Natural killer cell (primary cell): ENCODE results near the gene POC1B. TPM values are rescaled to one million over a fixed set of nuclear protein-coding genes. Genes with fewer than 3 reads are reported as not detected.

Source experiments
- ATAC-seq, 3 donors: fragments of 150-1000 bp in 2 of 3; fragments of 200-7000 bp in 1 of 3; cut with Tn5 transposase; 1 replicate in 1 of 3; 2 replicates in 2 of 3; pipeline ENCODE4 v1.10.0; 2021; ENCODE audit warnings: mild to moderate bottlenecking in 2 of 3, moderate library complexity in 2 of 3
- DNase-seq, 2 donors: peaks; one replicate each; pipeline versions ENCODE4 v3.0.0 to v3.0.0-alpha.2; 2013 to 2021; ENCODE audit warnings: mixed read lengths in 1 of 2
- H3K27ac ChIP-seq: one replicate; pipeline ENCODE4 v1.5.1; 2013; ENCODE audit warnings: mild to moderate bottlenecking, low read length
- H3K27me3 ChIP-seq: one replicate; pipeline ENCODE4 v1.6.1; 2013; ENCODE audit warnings: low read length; ENCODE audit not compliant: control insufficient read depth, insufficient read depth
- H3K36me3 ChIP-seq: one replicate; pipeline ENCODE4 v1.6.1; 2013; ENCODE audit warnings: low read length; ENCODE audit not compliant: control insufficient read depth, insufficient read depth
- H3K4me1 ChIP-seq: one replicate; pipeline ENCODE4 v1.6.1; 2013; ENCODE audit warnings: low read length; ENCODE audit not compliant: control insufficient read depth, insufficient read depth
- H3K4me3 ChIP-seq: one replicate; pipeline ENCODE4 v1.5.1; 2013; ENCODE audit warnings: low read length
- H3K9me3 ChIP-seq: one replicate; pipeline ENCODE4 v1.6.1; 2013; ENCODE audit warnings: low read length; ENCODE audit not compliant: control insufficient read depth, insufficient read depth
- H3K27ac Mint-ChIP-seq, 2 donors: one replicate each; pipeline ENCODE4 v1.8.0; 2022; ENCODE audit warnings: mild to moderate bottlenecking in 2 of 2, mixed read lengths in 2 of 2, moderate library complexity in 1 of 2
- H3K27me3 Mint-ChIP-seq, 2 donors: one replicate each; pipeline ENCODE4 v1.8.0; 2022; ENCODE audit warnings: low read depth in 2 of 2, mixed read lengths in 2 of 2
- H3K36me3 Mint-ChIP-seq: one replicate; pipeline ENCODE4 v1.8.0; 2022; ENCODE audit warnings: mixed read lengths
- H3K4me1 Mint-ChIP-seq, 2 donors: one replicate each; pipeline ENCODE4 v1.8.0; 2022; ENCODE audit warnings: mixed read lengths in 2 of 2
- H3K4me3 Mint-ChIP-seq: one replicate; pipeline ENCODE4 v1.8.0; 2022; ENCODE audit warnings: mild to moderate bottlenecking, moderate library complexity, mixed read lengths
- H3K9me3 Mint-ChIP-seq, 2 donors: one replicate each; pipeline ENCODE4 v1.8.0; 2022; ENCODE audit warnings: mixed read lengths in 2 of 2
- WGBS: methylation state at CpG from one replicate; pipeline ENCODE4 v1.1.7; 2013; ENCODE audit warnings: missing lambda C conversion rate; ENCODE audit not compliant: insufficient coverage; 5-methylcytosine and 5-hydroxymethylcytosine counted together
- intact Hi-C: fragments of 100-400 bp; cut with micrococcal nuclease; formaldehyde crosslinking; loops from one replicate; pipeline ENCODE4 v1.14.2; 2022
- total RNA-seq, 4 donors: library from RNA; stranded (reverse); fragments of 120-200 nt in 1 of 4; gene quantifications; one replicate each; pipeline versions ENCODE4 v1.2.3 to v1.2.4, GENCODE V29; 2013 to 2022
- TF ChIP-seq, protein P1 (sequence below): fragments of 200-600 bp; IDR thresholded peaks from one replicate; pipeline ENCODE4 v1.8.0; 2022; ENCODE audit warnings: antibody characterized with exemption

Gene POC1B
- total RNA-seq, 3 donors from 2014 or later (not counting 1 experiment from before 2014, with no cell fraction given): 29.8 to 40.9 (median 38.0) TPM

DNA sequence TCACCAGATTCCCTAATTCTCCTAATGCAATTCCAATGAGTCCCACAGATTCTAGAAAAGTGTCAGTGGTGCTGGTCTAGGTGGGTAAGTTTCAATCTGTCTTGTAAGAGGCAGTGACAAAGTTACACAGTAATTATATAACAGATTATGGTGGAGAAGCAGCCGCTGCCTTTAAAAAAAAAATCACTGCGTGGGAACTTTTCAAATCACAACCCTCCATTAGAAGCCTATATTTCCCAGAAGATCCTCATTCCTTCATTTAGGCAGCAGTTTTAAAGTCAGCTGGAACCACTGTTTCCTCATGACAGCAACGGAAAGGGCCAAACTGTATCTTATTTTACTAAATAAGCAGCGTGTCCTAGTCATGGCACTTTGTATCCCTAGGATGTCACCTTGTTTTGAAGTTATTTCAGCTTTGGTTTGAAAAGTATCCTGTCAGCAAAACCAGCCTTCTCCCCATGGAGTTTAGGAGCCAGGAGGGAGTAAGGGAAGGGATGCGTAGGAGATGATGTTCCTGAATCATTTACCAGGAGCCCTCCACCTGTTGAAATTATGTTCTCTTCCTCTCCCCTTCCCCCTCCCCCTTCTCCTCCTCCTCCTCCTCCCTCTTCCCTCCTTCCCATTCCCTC is 145.9 kb downstream of the POC1B start:
- Histone ChIP-seq H3K4me1 (peaks cover 17% of the 10 kb centered on the region), H3K4me3 (no peak overlapping the region), H3K27me3 (no peaks in the 10 kb centered on the region), H3K9me3 (no peaks in the 10 kb centered on the region), H3K27ac (no peak overlapping the region), H3K36me3 (no peaks in the 10 kb centered on the region)
- Mint-ChIP-seq H3K27me3 (no peaks in the 10 kb centered on the region), H3K27ac (no peak overlapping the region), H3K9me3 (no peaks in the 10 kb centered on the region), H3K4me1 (peaks cover 22 to 25% of the 10 kb centered on the region in 2 donors), H3K4me3 (no peak overlapping the region), H3K36me3 (no peaks in the 10 kb centered on the region)
- WGBS: 94% methylated on average over 4 of the region's 5 CpGs
- DNase-seq: no peak
- intact Hi-C loops: no loop called here
- TF ChIP-seq, protein P1, sequence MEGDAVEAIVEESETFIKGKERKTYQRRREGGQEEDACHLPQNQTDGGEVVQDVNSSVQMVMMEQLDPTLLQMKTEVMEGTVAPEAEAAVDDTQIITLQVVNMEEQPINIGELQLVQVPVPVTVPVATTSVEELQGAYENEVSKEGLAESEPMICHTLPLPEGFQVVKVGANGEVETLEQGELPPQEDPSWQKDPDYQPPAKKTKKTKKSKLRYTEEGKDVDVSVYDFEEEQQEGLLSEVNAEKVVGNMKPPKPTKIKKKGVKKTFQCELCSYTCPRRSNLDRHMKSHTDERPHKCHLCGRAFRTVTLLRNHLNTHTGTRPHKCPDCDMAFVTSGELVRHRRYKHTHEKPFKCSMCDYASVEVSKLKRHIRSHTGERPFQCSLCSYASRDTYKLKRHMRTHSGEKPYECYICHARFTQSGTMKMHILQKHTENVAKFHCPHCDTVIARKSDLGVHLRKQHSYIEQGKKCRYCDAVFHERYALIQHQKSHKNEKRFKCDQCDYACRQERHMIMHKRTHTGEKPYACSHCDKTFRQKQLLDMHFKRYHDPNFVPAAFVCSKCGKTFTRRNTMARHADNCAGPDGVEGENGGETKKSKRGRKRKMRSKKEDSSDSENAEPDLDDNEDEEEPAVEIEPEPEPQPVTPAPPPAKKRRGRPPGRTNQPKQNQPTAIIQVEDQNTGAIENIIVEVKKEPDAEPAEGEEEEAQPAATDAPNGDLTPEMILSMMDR: no peak
- no peak for ATAC-seq

DNA sequence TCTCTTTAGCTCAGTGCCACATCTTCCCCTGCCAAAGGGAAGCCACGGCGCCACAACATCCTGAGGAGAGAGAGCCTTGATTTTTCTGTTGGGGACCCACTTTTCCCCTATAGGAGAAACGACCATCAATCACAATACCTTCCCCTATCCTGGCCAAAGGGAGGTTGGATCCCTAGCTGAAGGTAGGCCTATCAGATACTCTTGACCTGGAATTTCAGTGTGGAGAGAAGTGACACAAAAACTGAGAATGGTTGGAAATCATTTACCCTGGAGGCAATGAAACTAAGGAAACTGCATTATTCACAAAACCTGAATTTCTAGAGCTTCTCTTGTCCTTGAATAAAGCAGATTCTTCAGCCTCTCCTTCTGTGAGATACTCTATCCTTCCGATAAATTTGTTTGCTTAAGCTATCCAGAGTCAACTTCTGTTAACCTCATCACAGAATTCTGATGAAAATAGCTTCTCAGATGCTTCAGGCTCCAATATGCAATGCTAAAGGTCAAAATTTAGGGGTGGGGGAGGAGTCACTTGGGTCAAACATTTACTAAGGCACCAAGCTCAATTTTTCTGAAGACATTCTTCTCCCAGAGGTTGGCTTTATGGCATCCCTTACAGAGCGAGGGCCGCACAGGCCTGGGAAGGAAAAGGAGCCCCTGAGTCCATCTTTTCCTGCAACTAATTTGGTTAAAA is 146.6 kb downstream of the POC1B start:
- no peak overlapping the region for H3K27ac Mint-ChIP-seq
- H3K27me3 Mint-ChIP-seq: no peaks in the 10 kb centered on the region
- H3K4me3 ChIP-seq: no peak overlapping the region
- H3K27ac ChIP-seq: no peak overlapping the region
- no peaks in the 10 kb centered on the region for H3K27me3 ChIP-seq
- WGBS: 85% methylated on average over 5 of the region's 6 CpGs
- no peaks in the 10 kb centered on the region for H3K9me3 ChIP-seq
- intact Hi-C loops: no loop called here
- TF ChIP-seq, protein P1: no peak
- no peak overlapping the region for H3K4me3 Mint-ChIP-seq
- H3K4me1 ChIP-seq: peaks cover 17% of the 10 kb centered on the region
- no peaks in the 10 kb centered on the region for H3K9me3 Mint-ChIP-seq
- no peaks in the 10 kb centered on the region for H3K36me3 ChIP-seq
- no peak for ATAC-seq
- DNase-seq: no peak
- peaks cover 17 to 20% of the 10 kb centered on the region in 2 donors for H3K4me1 Mint-ChIP-seq
- no peaks in the 10 kb centered on the region for H3K36me3 Mint-ChIP-seq

DNA sequence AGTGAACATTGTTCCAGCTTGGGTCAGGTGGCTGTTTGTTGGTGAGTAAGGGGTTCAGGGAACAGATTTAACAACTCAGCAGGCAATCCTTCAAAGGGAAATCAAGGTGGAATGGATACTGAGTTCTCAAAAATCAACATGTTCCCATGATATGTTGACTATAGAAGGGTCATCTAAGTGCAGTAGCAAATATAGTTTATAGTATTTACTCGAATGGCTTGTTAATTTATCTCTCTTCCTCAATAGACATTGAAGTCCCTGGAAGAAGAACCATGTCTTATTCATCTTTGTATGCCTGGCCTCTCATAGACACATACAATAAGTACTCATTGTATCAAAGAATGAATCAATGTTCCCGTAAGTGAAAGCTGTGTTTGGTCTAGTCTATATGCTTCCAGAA is 149.0 kb downstream of the POC1B start:
- TF ChIP-seq, protein P1: no peak
- DNase-seq: no peak
- Histone ChIP-seq H3K27ac (no peak overlapping the region), H3K4me3 (no peak overlapping the region), H3K27me3 (no peaks in the 10 kb centered on the region), H3K4me1 (peaks cover 11% of the 10 kb centered on the region), H3K36me3 (no peaks in the 10 kb centered on the region), H3K9me3 (no peaks in the 10 kb centered on the region)
- ATAC-seq: no peak
- Mint-ChIP-seq H3K27ac (peak overlapping the region; percentile 80), H3K27me3 (no peaks in the 10 kb centered on the region), H3K36me3 (no peaks in the 10 kb centered on the region), H3K9me3 (no peaks in the 10 kb centered on the region), H3K4me1 (peaks cover 17 to 19% of the 10 kb centered on the region in 2 donors), H3K4me3 (peak overlapping the region; percentile 22)
- intact Hi-C loops: loop anchor here (1.0 kb wide), 1 partner anchor 24 kb away; no protein-coding TSS in a partner anchor
- 100% methylated on average over 1 of the region's 2 CpGs for WGBS
